Iris pigment epithelial cell (primary cell): ENCODE results near the gene KLHDC1.
"Not testable (repeated sequence)": the region's sequence is repeated elsewhere in the genome, so short reads cannot be mapped to it uniquely, and the experiment has no call there.

Experiments
- DNase-seq: peaks from one replicate; pipeline ENCODE4 v3.0.0-alpha.2; 2011; ENCODE audit warnings: low read depth

Gene KLHDC1

GRCh38 chr14:49692811-49693734 is at the start of gene KLHDC1:
TSS of gene KLHDC1 (plus strand) at chr14:49693120. CDS start at chr14:49693195, 75 bp downstream.
- DNase-seq = peak; percentile 77

DNA sequence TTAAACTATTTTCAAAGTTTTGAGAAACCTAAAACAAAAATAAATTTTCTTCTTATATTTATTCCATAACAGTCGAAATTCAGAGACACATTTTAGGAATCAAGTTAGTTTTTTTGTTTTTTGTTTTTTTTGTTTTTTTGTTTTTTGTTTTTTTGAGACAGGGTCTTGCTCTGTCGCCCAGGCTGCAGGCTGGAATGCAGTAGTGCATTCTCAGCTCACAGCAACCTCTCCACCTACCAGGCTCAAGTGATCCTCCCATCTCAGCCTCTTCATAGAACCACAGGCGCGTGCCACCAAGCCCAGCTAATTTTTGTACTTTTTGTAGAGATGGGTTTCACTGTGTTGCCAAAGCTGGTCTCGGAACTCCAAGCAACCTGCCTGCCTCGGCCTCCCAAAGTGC is 39.4 kb upstream of the KLHDC1 start:
- no peak for DNase-seq

- DNase-seq = no peak
Observed at GRCh38 chr14:49654511-49654910, 38.4 kb upstream of the KLHDC1 start.

- DNase-seq = peak; percentile 53
Observed at GRCh38 chr14:49657500-49657899, 35.4 kb upstream of the KLHDC1 start.

DNA sequence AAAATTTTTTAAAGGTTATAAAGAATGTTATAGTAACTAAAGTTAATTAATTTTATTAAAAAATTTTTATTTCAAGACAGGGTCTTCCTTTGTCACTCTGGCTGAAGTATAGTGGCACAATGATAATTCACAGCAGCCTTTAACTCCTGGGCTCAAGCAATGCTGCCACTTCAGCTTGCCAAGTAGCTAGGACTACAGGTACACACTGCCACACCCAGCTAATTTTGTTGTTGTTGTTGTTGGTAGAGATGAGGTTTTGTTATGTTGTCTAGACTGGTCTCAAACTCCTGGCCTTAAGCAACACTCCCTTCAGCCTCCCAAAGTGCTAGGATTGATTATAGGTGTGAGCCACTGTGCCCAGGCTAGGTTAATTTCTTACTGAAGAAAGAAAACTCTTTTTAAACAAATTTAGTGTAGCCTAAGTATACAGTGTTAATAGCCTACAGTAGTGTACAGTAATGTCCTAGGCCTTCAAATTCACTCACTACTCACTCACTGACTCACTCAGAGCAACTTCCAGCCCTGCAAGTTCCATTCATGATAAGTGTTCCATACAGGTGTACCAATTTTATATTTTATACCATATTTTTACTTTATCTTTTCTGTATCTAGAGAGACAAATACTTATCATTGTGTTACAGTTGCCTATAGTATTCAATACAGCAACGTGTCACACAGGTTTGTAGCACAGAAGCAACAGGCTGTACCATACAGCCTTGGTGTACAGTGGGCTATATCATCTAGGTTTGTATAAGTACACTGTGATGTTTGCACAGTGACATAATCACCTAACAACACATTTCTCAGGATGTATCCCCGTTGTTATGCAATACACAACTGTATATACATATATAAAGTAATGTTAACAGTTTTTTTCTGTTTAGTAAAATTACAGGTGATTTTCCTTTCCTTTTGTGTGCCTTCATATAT is 33.1 kb upstream of the KLHDC1 start:
- peak; percentile 7 for DNase-seq

- no peak for DNase-seq
Observed at GRCh38 chr14:49670475-49670874, 22.4 kb upstream of the KLHDC1 start.

DNA sequence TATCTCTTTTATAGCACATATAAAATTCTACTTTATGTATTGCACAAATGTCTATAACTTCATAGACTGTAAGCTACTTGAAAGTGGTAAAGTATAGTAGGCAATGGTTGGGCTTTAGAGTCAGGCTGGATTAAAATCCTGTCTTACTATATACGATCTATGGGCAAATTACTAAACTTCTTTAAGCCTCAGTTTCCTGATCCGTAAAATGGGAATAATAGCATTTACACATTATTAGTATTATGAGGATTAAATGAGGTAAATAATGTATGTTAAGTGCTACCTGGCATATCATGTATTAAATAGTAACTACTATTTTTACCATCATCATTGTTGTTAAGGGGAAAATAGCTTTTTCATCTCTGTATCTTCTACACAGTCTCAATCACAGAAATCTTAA is 19.3 kb upstream of the KLHDC1 start:
- DNase-seq = no peak

GRCh38 chr14:49677643-49678042 is 15.3 kb upstream of the KLHDC1 start:
- DNase-seq = no peak

GRCh38 chr14:49679271-49679670 is 13.6 kb upstream of the KLHDC1 start:
- peak; percentile 35 for DNase-seq

- no peak for DNase-seq
Observed at GRCh38 chr14:49686425-49686824, 6.5 kb upstream of the KLHDC1 start.

GRCh38 chr14:49687942-49688700 is 4.8 kb upstream of the KLHDC1 start, which contains the start of gene POLE2:
TSS of gene POLE2 (minus strand) at chr14:49688214. CDS start at chr14:49688203, 11 bp downstream.
- DNase-seq = peak; percentile 67

DNA sequence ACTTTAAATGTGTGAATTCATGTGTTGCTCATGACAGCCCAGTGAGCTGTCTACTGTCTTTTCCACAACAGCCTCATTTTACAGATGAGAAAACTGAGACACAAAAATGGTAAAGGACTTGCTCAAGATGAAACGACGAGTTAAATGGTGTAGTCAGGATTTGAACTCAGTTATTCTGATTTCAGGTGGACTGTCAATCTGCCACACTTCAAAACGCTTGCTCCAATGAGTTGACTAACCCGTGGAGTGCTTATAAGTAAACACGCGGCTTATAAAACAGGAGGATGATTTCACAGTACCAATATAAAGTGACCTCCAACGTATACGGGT is 4.3 kb upstream of the KLHDC1 start:
- DNase-seq = no peak

DNA sequence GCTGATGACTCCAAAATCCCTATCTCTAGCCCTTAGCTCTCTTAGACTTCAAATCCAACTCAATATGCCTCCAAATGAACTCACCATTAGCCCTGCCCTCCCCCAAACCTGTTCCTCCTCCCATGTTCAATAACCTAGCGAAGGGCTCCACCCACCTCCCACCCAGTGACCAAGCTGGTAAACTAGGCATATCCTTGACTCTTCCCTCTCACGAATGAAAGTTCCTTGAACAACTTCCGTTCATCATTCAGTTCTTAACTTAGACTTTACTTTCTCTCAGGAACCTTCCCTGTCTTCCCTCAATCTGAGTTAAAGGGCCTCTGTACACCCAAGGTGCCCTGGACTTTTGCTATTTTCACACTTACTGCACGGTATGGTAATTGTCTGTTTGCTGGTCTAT is 1.9 kb upstream of the KLHDC1 start:
- DNase-seq = no peak

GRCh38 chr14:49692193-49692757 is 645 bp upstream of the KLHDC1 start:
- DNase-seq = no peak

GRCh38 chr14:49693735-49694124 is 810 bp downstream of the KLHDC1 start:
- not testable (repeated sequence) for DNase-seq

GRCh38 chr14:49702725-49703124 is 9.8 kb downstream of the KLHDC1 start:
- no peak for DNase-seq

DNA sequence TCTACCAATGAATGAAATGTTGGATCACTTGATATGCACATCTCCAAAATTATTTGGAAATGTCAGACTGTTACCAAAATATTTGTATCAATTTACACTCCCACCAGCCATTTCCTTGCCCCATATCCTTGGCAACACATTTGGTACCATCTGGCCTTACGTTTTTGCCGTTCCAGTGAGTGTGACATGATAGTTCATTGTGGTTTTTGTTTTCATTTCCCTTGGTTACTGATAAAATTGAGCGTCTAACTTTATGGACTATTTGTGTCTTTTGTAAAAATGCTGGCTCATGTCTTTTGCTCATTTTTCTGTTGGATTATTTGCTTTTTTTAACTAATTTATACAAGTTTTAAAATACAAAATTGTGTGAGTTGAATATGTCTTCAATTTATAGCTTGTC is 11.0 kb downstream of the KLHDC1 start:
- DNase-seq = no peak

- DNase-seq = not testable (repeated sequence)
Observed at GRCh38 chr14:49704471-49704870, 11.6 kb downstream of the KLHDC1 start.

DNA sequence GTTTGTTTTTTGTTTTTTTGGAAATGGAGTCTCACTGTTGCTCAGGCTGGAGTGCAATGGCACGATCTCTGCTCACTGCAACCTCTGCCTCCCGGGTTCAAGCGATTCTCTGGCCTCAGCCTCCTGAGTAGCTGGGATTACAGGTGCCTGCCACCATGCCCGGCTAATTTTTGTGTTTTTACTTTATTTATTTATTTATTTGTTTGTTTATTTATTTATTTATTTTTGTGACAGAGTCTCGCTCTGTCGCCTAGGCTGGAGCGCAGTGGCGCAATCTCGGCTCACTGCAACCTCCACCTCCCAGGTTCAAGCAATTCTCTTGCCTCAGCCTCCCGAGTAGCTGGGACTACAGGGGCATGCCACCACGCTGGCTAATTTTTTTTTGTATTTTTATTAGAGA is 18.1 kb downstream of the KLHDC1 start:
- DNase-seq = not testable (repeated sequence)

GRCh38 chr14:49720744-49721143 is 27.8 kb downstream of the KLHDC1 start:
- no peak for DNase-seq

- DNase-seq = not testable (repeated sequence)
Observed at GRCh38 chr14:49721733-49722435, 29.0 kb downstream of the KLHDC1 start.
